Left forelimb (tissue), 1 donor: Measurements from ENCODE around the gene PLXDC2.
A peak's percentile ranks its signal among the peaks of the same experiment; 100 is the strongest.

ENCODE experiments used
- DNase-seq: peaks from one replicate; pipeline ENCODE4 v3.0.0-alpha.2; 2018; ENCODE audit warnings: low spot score

Gene PLXDC2

DNA sequence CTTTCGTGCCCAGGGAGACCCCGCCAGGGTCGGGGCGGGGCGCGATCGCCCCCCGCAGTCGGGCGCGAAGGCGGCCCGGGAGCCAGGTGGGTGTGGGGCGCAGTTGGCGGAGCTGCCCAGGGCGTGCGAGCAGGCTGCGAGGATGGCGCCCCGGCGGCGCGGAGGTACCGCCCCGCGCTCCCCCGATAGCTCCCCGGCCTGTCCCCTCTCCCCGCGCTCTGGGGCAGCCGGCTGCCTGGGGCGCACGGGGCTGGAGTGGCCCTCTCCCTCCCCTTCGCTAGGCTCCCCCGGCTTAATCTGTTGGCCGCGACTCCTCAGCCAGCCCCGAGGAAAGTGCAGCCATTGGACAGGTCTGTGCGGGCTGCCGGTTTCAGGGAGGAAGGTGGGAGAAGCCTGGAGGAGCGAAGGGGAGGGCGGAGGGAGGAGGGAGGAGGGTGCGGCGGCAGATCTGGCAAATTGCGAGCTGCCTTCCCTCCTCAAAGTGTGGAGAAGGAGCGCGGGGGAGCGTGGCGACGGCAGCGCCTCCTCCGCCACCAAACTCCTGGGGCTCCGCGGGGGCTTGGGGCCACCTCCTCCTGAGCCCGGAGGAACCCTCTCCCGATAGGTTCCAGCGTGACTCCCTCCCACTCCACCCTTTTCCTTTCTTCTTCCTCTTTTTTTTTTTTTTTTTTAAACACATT is 361 bp upstream of the PLXDC2 start:
- peak; percentile 91 for DNase-seq

- no peak for DNase-seq
Observed at GRCh38 chr10:19817231-19817933, 1.1 kb downstream of the PLXDC2 start.

GRCh38 chr10:19818876-19819275 is 2.6 kb downstream of the PLXDC2 start:
- DNase-seq = no peak

- DNase-seq = no peak
Observed at GRCh38 chr10:19819419-19820033, 3.3 kb downstream of the PLXDC2 start.

DNA sequence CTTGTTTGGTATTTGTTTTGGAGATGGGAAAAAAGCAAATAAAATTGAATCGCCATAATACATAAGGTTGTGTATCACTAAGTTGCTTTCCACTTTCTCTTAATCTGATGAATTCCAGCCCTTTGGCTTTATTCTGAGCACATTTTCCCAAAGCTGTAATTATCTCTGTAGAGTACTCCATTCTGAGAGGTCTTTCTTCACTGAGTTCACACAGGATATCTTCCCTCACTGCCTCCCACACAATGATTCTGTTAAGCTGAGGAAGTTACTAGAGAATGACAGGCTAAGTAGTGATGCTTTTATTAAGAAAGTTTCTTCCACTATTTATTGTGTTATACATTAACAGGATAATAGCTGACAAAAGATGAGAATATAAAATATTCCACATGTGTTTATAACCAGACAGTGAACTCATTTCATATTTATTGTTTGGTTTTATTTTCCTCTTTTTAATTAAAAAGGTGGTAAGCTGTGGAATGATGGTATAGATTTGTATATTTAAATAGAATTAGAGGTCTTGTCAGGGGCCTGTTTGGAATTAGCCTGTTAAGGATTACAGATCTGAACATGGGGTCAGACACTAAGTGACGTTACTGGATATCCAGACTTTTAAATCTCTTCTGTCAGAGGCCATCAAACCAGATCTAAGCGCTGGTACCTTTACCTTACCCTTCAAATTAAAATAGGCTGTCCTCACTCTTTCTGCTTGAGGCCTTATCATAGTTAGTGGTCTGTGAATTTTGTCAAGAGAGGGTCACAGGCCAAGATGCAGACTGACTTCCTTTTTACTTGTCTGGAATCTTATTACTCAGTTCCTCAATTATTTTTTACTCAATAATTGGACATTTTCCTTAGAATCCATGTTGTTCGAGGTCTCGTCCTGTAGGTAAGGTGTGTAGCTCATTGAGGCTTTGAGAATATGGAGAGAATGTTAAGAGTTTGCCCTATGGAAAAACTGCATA is 8.4 kb downstream of the PLXDC2 start:
- DNase-seq = no peak

GRCh38 chr10:19825700-19826099 is 9.5 kb downstream of the PLXDC2 start:
- DNase-seq = no peak

GRCh38 chr10:19826712-19827111 is 10.5 kb downstream of the PLXDC2 start:
- DNase-seq = no peak

- DNase-seq = no peak
Observed at GRCh38 chr10:19828278-19829049, 12.2 kb downstream of the PLXDC2 start.

GRCh38 chr10:19832699-19833098 is 16.5 kb downstream of the PLXDC2 start:
- no peak for DNase-seq

DNA sequence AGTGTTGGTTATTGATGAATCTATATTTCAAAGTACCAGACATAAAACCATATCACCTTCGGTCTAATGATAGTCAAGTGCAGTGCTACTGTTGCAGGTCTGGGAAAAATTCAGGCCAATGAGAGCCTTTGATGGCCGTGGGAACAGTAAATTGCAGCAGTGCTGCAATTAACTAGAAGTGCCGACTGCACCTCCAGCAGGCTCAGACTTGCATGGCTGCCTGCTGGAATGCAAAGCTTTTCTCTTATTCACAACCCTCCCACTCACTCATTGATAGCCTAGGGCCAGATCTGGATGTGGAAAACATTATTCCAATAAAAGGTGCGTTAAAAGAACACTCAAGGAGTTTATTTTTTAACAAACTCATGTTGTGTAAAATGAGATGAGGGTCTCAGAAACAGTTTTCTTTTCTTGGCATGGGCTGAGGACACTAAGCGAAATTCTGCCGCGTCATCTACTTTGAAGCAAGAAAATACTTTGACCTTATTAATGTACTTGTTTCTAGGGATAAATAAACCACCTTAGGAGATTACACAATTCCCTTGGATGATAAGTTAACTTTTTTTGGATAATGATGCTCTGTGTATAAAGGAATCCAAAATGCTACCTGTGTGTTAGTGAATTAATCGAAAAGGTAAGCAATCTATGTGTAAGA is 17.1 kb downstream of the PLXDC2 start:
- DNase-seq = no peak

- DNase-seq = no peak
Observed at GRCh38 chr10:19835952-19836351, 19.7 kb downstream of the PLXDC2 start.

- no peak for DNase-seq
Observed at GRCh38 chr10:19839090-19839489, 22.9 kb downstream of the PLXDC2 start.

DNA sequence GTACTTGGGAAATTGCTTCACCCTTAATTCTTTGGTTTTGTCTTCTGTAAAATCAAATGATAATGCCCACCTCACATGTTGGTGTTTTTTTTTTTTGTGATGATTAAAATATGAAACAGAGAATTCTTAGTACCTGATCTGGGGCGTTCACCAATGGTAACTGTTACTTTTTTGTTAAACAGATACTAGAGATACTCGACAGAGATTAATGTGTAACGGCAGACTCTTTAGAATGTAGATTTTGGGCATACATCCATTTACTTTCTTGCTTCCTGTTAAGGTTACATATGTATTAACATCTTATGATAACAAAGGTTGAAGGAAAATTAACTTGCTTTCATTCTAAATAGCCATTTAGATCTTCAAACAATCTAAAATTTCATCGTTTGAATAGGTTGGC is 23.3 kb downstream of the PLXDC2 start:
- DNase-seq = no peak

- no peak for DNase-seq
Observed at GRCh38 chr10:19840776-19841175, 24.5 kb downstream of the PLXDC2 start.

DNA sequence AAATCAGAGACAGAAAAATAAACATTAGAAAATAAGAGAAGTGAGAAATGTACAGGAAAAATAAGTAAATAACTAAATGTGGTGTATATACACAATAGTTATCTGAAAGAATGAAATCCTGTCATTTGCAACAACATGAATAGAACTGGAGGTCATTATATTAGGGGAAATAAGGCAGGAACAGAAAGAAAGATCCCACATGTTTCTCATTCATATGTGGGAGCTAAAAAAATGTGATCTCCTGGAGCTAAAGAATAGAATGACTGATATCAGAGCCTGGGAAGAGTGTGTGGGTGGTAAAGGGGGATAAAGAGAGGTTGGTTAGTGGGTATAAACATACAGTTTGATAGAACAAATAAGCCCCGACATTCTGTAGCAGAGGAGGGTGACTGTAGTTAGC is 27.3 kb downstream of the PLXDC2 start:
- no peak for DNase-seq

DNA sequence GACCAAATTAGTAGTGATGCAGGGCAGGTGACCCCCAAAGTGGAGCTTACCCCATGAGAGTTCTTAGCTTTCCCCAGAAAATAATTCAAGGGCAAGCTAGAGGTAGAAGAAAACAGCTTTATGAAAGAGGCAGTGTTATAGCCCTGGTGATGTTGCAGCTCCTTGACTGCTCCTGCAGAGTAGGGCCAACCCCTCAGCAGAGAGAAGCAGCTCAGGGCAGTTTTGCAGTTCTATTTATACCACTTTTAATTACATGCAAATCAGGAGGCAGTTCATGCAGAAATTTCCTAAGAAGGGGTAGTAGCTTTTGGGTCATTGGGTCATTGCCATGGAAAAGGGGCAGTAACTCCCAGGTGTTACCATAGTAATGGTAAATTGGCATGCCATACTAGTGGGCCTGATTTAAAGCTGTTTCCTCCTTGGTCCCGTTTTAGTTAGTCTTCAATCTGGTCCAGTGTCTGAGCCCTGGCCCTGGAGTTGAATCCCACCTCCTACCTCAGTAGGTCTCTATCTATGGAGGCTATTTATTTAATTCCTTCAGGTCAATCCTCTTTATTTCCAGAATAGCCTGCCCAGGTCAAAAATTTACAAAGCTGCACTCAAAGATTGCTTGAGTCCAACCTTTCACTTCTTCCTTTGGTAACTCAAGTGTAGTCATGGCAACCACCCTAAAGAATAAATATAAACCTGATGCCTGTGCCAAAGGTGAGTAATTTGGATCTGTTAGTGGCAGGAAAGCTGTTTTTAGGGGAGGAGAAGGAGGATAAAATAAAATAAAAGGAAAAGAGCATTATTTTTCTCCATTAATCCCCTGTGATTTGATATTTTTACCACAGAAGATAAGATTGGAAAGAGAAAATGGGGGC is 29.5 kb downstream of the PLXDC2 start:
- no peak for DNase-seq

- DNase-seq = no peak
Observed at GRCh38 chr10:19847321-19847720, 31.1 kb downstream of the PLXDC2 start.

DNA sequence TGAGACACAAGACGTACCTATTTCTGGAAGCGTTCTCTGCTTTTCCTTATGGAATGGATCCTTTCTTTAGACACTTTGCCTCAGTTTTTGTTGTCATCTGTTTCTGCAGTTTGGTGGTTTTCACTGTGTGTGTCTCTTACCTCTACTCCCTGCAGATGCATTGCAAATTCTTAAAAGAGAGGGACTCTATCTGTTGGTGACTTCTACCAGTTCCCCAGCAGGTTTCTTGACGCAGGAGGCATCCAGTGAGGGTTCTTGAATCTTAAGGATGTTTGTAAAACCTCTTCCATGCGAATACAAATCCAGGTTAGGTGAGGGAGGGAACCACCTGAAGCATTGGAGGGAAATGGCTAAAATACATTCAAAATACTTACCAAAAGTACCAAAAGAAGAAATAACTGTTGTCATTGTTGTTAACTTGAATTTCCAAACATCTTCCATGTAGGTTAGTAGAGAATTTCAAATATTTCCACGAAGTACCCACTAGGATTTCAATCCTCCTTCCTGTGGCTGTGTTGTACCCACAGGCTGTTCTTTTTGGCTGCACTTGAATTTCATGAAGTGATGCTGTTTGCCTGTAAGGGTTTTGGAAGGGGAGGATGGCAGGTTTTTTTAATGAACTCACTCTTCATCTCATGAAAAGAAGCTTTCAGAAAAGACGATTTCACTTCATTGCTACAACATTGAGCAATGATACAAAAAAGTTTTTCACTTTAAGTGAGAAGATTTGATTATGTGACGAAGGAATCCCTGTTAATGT is 32.2 kb downstream of the PLXDC2 start:
- no peak for DNase-seq

GRCh38 chr10:19853831-19854230 is 37.6 kb downstream of the PLXDC2 start:
- no peak for DNase-seq
